HG03520 (cell line): Measurements from ENCODE around the gene RABL2B.

ENCODE experiments used
- ATAC-seq: cut with Tn5 transposase; IDR thresholded peaks from one replicate; pipeline ENCODE4 v1.9.1; 2021; ENCODE audit warnings: mild to moderate bottlenecking, moderate library complexity; ENCODE audit not compliant: unreplicated experiment

Gene RABL2B

DNA sequence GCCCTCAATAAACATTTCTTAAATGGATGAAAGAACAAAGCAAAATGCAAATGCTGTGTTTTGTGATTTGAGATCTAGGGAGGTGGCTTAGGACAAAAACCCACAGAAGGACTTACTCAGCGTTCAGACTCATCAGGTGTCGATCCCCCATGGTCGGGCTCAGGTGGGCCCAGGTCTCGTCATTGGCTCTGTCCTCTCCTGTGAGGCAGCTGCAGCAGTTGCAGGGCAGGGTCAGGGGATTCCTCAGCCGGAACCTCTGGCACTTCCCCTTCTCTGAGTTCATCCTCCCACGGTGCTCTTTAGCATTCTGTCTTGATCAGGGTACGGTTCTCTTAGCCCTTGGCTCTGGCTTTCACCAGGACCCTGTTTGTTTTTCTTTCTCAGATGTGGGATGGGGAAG lies 59.4 kb downstream of the RABL2B start:
- ATAC-seq: no peak

- no peak for ATAC-seq
Observed at GRCh38 chr22:50722716-50723428, 60.6 kb downstream of the RABL2B start.

DNA sequence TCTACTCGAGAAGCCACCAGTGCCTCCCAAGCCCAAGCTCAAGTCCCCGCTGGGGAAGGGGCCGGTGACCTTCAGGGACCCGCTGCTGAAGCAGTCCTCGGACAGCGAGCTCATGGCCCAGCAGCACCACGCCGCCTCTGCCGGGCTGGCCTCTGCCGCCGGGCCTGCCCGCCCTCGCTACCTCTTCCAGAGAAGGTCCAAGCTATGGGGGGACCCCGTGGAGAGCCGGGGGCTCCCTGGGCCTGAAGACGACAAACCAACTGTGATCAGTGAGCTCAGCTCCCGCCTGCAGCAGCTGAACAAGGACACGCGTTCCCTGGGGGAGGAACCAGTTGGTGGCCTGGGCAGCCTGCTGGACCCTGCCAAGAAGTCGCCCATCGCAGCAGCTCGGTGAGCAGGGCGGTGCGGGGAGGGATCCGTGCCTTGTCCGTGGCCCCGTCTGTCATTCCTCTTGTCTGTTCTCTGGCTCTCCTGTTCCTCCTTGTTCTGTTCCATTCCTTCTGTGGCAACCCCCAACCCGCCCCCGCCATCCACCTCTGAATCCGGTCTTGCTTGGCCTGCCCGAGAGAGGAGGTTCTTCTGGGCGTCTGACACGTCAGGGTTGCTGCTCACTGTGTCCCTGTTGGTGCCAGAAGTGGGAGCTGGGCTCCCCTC lies 61.3 kb downstream of the RABL2B start:
- no peak for ATAC-seq

- ATAC-seq: no peak
Observed at GRCh38 chr22:50721257-50721844, 62.1 kb downstream of the RABL2B start.

- no peak for ATAC-seq
Observed at GRCh38 chr22:50720301-50721256, 62.9 kb downstream of the RABL2B start.

GRCh38 chr22:50719814-50720300 lies 63.6 kb downstream of the RABL2B start:
- no peak for ATAC-seq

DNA sequence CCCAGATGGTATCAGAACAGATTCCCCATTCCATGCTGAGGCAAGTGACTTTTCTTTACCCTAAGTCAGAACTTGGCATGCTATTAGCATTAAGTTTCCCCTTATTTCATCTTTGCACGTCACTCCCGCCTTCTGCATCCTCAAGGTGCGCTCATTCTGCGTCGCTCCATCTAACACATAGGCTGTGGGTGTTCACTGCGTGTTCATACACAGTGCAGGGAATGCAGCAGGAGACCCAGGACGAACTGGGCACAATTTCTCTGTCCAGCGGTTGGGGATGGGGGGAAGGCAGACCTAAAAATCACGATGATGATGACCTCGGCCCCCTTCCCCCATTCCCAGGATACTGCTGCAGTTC lies 65.1 kb downstream of the RABL2B start:
- no peak for ATAC-seq

DNA sequence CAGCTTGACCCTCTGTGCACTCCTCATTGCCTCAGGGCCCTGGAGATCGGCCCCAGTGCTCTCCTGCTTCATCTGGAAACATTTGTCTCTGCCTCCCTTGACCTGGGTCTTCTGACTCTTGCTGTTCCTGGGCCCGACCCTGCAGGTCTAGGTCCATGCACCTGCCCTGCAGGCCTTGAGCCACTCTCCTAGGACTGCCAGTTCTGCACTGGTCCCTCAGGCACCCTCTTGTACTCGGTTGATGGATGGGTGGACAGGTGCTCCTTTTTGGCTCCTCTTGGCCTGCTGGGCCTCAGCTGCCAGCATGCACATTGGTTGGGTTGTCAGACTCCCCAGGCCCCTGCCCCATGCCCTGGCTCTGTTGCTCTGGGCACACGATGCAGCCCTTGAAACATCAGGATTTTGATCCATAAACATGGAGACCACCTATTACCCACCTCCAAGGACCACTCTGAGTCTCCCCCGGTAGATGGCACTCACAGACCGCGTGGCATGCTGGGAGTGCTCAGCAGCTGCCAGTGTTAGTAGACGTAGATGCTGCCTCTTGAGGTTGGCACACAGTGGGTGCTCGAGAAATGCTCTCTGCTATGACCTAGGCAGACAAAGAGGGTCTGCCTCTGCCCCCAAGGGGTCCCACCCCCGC lies 65.6 kb downstream of the RABL2B start:
- ATAC-seq: no peak
